IPS DF 4.7 (cell line): ENCODE data around the gene VPS39.

ENCODE experiments used
- DNase-seq: peaks from one replicate; pipeline ENCODE4 v3.0.0-alpha.2; 2013; ENCODE audit warnings: low spot score; ENCODE audit errors: extremely low read depth

VPS39 gene

GRCh38 chr15:42159381-42160015 is 48.6 kb downstream of the VPS39 start:
- DNase-seq = no peak

GRCh38 chr15:42158941-42159340 is 49.2 kb downstream of the VPS39 start:
- no peak for DNase-seq

GRCh38 chr15:42157981-42158765 is 49.9 kb downstream of the VPS39 start:
- no peak for DNase-seq

GRCh38 chr15:42157381-42157780 is 50.7 kb downstream of the VPS39 start:
- DNase-seq = no peak

GRCh38 chr15:42156243-42156922 is 51.7 kb downstream of the VPS39 start, which contains the start of gene PLA2G4F:
TSS of gene PLA2G4F (minus strand) at chr15:42156636. CDS start at chr15:42156549, 87 bp downstream.
- no peak for DNase-seq

GRCh38 chr15:42155546-42156242 is 52.4 kb downstream of the VPS39 start:
- no peak for DNase-seq

GRCh38 chr15:42154956-42155355 is 53.1 kb downstream of the VPS39 start:
- DNase-seq = no peak

GRCh38 chr15:42154212-42154941 is 53.7 kb downstream of the VPS39 start:
- no peak for DNase-seq

- no peak for DNase-seq
Measured at GRCh38 chr15:42153874-42154211, 54.3 kb downstream of the VPS39 start.

- DNase-seq = no peak
Measured at GRCh38 chr15:42152921-42153698, 55.0 kb downstream of the VPS39 start.

GRCh38 chr15:42152196-42152920 is 55.7 kb downstream of the VPS39 start:
- DNase-seq = no peak

GRCh38 chr15:42151736-42152135 is 56.4 kb downstream of the VPS39 start:
- no peak for DNase-seq

- DNase-seq = no peak
Measured at GRCh38 chr15:42151141-42151561, 57.0 kb downstream of the VPS39 start.

- no peak for DNase-seq
Measured at GRCh38 chr15:42150219-42150970, 57.7 kb downstream of the VPS39 start.

GRCh38 chr15:42149493-42150218 is 58.4 kb downstream of the VPS39 start:
- DNase-seq = no peak

GRCh38 chr15:42148808-42149492 is 59.2 kb downstream of the VPS39 start:
- DNase-seq = no peak

GRCh38 chr15:42147431-42147735 is 60.7 kb downstream of the VPS39 start:
- DNase-seq = no peak
